Stimulated activated CD4-positive, alpha-beta T cell treated with anti-CD3 and anti-CD28 coated beads, Interleukin-12 subunit alpha, Interleukin-12 subunit beta, amount 100 ng/mL, for 24 hours (primary cell): ENCODE data around the gene SPATC1L.

Source experiments
- DNase-seq, 2 experiments: peaks; one replicate each; pipeline ENCODE4 v3.0.0-alpha.2; 2020; ENCODE audit warnings: low read depth in 2 of 2

The SPATC1L gene

DNA sequence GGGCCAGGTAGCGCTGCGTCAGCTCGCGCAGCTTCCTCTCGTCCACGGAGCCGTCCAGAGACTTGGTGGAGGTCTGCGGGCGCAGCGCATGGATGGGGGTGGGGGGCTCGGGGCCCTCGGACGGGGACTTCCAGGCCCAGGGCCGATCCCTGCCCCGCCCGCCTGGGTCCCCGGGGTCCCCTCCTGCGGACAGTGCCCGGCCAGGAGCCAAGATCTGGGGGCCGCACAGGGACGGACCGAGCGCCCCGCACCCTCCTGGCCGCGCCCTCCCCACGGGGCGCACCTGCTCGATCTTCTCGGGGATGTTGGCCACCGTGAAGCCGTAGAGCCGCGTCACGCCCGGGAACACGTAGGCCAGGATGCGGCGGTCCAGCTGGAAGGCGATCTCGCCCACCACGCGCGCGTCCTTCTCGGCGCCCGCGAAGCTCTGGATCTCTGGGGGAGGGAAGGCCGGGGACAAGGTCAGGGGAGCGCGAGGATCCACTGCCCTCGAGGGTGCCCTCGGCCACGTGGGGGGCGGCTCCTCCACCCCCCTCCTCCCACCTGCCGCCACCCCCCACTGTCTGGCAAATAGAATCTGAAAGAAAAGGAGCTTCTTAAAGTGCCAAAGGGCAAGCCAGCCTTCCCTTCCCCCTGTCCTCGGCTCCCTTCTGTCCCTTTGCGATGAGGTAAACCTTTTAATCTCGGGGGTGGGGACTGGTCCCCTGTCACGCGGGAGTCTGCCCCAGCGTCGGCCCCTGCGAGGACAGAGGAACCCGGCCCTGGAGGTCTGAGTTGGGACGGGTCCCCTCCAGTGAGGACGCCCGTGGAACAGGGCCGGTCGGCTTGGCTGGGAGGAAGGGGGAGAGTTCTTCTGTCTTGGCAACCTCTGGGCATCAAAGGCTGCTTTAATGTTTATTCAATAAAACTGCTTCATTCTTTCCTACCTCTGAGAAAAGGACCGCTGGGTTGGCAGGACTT lies 22.3 kb downstream of the SPATC1L start:
- no peak for DNase-seq

DNA sequence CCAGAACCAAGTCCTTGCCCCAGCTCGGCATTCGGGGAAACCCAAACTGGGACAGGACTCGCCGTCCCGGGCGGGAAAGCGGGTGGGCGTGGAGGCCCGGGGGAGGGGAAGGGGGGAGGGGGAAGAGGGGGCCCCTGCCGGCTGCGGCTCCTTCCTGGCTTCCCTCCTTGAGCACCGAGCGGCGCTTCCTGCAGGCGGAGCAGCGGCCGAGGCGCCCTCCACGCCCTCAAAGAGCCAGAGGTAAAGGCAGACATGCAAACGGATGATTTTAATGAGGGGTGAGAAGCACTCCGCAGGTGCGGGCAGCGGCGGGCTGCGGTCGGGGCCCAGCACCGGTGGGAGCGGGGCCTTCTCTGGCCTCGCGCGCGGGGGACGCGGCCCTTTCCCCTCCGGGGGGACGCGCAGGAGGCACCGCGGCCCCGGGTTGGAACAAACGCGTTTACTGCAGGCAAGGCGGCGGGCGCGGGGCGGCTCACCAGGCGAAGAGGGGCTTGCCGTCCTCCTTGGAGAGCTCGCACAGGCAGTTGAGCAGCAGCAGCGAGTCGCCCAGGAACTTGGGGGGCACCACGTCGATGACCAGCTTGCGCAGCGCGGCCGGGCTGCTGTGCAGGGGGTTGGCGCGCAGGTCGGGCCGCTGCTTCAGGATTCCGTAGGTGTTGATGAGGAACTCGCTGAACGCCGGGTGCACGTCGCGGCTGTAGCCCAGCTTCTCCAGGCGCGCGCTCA lies 23.2 kb downstream of the SPATC1L start:
- no peak for DNase-seq

DNA sequence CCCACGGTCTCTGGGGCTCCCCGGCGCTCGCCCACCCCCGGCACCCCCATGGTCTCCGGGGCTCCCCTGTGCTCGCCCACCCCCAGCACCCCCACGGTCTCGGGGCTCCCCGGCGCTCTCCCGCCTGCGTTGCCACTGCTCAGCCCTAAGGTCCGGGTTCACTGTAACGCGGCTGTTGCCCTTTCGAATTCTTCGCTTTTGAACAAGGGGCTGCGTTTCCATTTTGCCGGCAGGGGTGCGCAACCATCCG lies 23.7 kb downstream of the SPATC1L start:
- DNase-seq = no peak

DNA sequence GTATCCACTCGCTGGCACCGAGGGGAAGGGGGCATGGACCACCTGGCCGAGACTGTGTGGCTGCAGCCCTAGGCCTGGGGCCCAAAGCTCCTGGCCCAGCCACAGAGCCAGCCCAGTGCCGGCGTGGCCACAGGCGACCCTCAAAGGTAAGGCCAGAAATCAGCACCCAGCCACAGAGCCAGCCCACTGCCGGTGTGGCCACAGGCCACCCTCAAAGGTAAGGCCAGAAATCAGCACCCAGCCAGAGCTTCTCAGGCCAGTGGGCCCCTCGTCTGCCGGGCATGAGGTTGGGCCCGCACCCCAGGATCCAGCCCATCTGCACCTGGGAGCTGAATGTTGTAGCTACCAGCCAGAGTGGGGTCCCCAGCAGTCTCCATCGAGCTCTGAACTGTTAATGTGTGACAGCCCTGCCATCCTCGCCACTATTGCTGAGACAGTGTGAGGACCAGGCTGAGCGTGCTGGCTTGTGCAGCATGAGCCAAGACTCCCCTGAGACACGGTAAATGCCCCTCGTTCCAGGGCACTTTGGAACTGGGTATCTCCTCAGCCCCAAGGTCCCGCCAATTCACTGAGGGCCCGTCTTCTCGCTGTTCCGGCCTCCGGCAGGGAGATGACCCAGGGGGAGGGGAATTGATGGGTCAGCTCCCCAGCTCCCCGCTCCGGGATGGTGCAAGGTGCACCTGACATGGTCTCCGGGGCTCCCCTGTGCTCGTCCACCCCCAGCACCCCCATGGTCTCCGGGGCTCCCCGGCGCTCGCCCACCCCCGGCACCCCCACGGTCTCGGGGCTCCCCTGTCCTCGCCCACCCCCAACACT lies 24.2 kb downstream of the SPATC1L start:
- DNase-seq = no peak

DNA sequence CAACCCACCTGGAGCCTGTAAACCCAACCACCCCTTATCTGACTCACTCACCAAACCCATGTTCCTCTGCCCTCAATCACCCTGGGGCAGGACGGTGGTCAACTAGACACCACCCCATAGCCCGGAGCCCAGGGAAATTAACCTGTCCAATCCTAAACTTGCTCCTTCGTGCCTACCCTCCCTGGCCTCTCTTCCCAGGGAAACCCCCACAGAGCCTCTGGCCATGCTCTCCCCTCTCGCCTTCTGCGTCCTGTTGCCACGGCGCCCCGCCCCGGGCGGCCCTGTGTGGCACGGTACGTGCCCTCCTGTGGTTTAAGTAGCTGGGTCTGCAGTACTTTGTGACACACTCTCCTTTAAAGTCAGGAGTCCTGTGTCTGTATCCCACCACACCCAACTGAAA lies 24.9 kb downstream of the SPATC1L start:
- no peak for DNase-seq

DNA sequence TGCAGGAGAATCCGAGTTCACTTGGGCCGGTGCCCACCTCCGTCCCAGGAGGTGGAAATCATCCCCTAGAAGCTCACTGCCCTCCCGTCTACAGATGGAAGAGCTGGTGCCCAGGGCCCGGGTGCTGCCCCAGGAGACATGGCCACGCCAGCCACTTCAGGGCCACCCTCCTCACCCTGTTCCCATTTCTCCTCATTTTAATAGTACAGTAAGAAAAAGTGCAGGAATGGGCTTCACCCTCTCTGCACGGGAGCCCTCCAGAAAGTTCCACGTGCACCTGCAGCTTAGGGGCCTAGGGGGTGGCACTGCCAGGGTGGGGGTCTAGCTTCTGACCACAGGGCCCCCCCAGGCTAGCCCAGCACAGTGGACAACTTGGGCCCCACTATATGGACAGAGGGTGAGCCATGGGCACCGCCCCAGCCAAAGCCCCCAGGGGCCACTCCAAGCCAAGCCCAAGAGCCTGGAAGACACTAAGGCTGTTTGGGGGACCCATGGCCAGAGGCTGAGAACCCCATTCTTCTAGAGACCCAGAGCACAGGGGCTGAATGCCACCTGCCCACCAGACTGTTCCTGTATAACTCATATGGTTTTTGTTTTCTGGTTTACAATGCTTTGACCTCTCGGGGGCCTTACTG lies 25.5 kb downstream of the SPATC1L start:
- DNase-seq = no peak

DNA sequence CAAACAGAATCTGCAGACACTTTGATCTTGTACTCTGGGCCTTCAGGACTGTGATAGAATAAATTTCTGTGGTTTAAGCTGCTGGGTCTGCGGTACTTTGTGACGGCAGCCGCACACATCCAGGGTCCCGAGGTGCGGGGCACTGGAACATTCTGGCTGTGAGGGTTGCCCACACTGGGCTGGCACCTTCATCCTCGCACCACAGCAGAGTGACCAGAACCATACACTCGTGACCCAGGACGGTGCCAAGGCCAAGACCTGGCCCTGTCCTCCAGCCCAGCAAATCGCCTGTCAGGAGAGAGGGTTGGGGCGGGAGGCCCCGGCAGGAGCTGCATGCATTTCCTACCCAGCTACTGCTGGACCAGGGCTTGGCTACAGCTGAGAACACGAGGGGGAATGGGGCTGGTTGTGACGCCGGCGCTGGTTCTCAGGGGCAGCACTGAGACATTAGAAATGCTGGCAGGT lies 26.2 kb downstream of the SPATC1L start:
- DNase-seq = no peak

DNA sequence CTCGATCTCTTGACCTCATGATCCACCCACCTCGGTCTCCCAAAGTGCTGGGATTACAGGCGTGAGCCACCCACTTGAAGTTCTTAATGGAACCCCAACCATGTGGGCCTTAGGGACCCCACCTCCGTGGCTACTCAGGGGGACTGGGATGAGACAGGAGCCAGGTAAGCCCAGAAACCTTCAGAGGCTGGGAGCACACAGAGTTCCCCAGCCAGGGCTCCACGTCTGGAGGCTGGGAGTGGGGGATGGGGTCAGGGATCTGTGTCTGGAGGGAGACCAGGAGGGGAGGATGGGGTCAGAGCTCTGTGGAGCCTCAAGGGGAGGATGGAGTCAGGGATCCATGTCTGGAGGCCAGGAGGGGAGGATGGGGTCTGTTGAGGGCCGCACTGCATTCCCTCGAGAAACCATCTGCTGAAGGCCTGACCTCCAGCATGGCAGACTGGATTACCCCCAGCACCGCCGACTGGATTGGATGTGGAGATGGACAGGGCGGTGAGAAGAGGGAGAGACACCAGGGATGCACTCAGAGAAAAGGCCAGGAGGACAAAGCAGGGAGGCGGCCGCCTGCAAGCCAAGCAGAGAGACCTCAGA lies 26.8 kb downstream of the SPATC1L start:
- DNase-seq = no peak

DNA sequence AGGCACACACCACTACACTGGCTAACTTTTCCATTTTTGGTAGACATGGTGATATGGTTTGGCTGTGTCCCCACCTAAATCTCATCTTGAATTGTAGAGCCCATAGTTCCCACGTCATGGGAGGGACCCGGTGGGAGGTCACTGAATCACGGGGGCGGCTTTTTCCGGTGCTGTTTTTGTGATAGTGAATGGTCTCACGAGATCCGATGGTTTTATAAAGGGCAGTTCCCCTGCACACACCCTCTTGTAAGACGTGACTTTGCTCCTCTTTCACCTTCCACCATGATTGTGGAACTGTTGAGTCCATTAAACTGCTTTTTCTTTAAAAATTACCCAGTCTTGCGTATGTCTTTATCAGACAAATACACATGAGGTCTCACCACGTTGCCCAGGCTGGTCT lies 27.6 kb downstream of the SPATC1L start:
- no peak for DNase-seq

DNA sequence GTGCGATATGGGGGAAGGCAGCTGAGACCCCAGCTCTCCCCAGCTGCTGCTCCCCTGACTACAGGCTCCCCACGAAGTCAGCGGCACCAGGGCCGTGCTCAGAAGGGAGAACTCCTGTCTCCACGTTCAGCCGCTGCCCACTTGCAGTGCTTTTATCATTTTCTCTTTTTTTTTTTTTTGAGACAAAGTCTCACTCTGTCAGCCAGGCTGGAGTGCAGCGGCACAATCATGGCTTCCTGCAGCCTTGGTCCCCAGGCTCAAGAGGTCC lies 27.9 kb downstream of the SPATC1L start:
- no peak for DNase-seq

DNA sequence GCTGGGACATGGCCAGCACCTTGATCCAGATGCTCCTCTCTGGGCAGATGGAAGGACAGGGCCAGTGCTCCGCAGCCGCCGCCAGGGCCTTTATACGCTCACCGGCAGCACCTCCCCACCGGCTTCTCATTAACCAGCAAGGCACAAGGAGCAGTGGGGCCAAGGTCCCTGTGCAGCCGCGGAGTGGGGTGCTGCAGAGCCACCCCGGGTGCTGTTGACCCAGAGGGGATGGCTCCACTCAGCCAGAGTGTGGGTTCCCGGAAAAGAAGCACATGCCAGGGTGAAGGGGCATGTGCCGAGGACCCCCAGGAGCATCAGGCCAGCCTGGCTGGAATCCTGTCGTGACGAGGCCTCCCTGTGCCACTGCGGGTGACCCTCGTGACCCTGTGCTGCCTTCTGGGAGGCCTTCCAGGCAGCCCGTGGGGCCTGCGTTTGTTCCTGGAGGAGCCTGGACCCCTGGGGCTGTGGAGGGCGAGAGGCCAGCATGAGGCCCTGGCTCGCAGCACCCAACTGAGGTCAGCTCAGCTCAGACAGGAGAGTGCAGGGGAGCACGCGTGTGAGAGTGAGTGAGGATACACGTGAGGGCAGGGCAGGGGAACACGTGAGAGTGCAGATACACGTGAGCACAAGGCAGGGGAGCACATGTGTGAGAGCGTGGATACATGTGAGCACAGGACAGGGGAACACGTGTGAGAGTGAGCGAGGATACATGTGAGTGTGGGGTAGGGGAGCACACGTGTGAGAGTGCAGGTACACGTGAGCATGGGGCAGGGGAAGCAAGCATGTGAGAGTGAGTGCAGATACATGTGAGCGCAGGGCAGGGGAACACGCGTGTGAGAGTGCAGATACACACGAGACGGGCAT lies 28.5 kb downstream of the SPATC1L start, which contains the start of gene FTCD:
FTCD (minus strand) TSS at position 66 of the 864 bp plus-strand sequence; CDS start at position 10, 56 bp downstream.
- no peak for DNase-seq

DNA sequence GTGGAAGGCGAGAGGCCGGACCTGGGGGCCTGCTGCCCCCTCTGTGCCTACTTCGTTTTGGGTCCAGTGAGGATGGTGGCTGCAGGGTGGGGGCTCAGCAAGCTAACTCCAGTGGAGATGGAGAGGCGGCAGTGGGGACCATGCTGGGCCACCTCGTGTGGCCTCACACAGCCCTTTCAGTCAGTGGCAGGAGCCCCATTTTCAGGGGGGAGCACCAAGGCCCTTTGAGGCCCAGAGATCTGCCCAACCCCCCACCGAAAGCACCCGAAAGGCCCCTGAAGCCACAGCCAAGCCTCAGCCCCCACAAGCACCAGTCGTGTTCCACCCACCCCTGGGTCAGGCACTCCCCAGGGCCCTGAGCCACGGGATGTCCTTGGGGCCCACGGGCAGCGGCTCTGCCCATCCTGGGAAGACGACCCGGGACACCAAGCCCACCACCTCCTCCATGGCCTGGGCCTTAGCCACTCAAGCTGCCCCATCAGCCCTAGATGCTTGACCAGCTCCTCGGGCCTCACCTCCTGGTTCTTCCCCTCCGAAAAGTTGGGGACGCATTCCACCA lies 29.2 kb downstream of the SPATC1L start:
- DNase-seq = no peak

DNA sequence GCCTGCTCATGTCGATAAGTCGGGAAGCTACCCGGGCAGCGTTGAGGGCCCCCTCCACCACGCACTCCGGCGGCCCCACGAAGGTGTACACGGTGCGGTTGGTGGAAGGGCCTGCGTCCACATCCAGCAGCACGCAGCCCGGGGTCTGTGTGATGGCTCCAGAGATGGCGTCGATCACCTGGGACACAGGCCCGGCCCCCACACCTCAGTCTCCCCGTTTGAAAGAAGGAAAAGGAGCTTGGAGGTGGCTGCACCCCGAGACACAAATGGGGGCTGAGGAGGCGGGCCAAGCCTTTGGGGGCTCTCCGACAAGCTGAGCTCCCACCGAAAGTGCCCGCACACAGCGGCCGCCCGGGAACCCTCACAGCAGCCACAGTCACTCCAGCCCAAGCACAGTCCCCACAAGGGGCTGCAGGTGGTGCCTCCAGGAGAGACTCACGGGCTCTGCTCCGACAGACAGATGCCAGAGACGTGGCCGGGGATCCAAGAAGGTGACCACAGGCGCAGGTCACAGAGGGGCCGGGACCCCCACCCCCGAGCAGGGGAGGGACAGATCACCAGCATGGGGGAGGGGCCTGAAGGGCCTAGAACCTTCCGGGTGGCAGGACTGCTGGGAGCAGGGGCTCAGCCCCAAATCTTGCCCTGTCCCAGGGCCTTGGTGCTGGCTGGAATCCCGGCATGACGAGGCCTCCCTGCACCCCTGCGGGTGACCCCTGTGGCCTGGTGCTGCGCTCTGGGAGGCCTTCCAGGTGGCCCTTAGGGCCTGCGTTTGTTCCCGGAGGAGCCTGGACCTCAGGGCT lies 29.9 kb downstream of the SPATC1L start:
- DNase-seq = no peak

DNA sequence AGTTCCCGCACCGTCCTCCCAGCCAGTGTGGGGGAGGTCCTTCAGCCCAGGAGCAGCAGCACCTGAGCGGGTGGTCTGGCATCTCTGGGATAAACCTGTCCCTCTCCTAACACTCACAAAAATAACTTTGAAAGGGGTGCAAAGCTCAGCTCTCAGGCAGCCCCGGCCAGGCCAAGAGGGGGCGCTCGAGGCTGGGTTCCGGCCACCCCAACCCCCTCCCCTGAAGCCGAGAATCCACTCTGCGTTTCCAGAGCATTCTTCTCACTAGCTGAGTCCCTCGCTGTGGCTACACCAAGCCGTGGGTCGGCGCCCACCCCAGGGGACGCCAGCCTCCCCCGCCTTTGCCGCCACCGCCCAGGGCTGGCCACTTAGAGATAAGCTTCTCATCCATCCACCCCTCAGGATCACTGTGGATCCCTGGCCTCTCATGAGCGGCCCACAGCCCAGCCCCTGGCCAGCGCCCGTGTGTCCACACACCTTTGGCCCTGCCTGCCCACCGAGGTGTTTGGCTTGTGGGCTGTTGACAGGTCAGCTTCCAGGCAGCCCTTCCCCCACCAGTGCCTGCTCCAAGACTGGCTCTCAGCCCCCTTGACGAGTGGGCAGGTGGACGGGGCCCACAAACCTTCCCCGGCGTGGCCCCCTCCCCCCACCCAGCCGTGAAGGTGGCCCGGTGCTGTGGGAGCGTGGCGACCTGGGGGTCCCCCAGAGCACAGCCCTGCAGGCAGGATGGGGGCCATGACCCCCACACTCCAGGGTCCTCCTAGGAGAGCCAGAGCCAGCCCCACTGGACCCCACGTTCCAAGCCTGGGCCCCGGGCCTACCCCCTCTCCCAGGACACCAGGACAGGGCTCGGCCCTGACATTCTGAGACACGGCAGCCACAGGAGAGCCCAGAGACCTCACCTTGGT lies 30.8 kb downstream of the SPATC1L start:
- peak in 1 of 2 experiments; percentile 41 for DNase-seq

DNA sequence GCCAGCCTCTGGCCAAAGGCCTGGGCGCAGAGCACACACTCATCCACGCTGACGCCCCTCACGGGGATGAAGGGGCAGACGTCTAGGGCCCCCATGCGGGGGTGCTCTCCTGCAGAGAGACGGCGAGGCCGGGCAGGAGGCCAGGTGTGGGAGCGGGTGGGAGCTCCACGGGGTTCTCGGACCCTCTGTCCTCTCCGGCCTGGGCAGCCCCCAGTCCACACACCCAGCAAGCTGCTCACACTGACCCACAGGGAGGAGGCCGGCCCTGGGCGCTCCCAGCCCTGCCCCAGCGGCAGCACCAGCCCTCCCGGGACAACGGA lies 31.4 kb downstream of the SPATC1L start:
- DNase-seq = no peak

DNA sequence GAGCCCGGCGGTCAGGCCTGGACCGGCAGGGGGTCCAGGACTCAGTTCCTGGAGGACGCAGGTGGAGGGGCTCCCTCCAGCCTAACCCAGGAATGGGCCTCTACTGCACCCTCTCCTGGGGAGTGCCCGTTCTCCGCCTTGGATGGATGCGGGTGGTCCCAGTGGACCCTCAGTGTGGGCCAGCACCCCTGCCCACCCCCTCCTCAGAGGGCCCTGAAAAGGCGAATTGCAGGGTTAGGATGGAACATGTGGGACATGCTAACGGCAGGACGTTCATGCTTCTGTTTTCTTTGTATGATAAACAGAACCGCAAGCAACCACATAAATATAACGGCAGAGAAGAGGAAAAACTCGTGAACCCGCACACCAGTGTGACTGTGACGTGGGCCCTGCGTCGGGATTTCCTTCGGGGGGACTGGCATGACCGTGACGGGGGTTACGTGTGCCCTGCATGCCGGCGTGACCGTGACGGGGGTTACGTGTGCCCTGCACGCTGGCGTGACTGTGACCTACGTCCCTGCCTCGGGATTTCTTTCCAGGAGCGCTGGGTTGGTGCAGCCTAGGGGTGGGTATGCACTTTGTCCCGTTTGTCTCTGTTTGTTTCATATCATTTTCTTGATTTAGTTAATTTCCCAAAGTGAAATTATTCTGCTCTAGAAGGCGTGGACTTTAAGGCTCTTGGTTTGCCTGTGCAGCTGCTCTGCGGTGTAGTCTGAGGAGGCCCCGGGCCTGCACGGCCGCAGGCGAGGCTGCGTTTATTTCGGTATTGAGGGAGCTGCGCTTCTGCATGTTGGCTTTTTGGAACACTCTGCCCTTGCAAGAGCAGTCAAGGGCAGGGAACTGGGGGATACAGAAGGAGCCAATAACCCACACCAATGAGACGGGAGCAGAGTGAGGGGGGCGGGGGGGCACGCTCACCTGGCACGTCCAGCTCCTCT lies 32.0 kb downstream of the SPATC1L start:
- no peak for DNase-seq

DNA sequence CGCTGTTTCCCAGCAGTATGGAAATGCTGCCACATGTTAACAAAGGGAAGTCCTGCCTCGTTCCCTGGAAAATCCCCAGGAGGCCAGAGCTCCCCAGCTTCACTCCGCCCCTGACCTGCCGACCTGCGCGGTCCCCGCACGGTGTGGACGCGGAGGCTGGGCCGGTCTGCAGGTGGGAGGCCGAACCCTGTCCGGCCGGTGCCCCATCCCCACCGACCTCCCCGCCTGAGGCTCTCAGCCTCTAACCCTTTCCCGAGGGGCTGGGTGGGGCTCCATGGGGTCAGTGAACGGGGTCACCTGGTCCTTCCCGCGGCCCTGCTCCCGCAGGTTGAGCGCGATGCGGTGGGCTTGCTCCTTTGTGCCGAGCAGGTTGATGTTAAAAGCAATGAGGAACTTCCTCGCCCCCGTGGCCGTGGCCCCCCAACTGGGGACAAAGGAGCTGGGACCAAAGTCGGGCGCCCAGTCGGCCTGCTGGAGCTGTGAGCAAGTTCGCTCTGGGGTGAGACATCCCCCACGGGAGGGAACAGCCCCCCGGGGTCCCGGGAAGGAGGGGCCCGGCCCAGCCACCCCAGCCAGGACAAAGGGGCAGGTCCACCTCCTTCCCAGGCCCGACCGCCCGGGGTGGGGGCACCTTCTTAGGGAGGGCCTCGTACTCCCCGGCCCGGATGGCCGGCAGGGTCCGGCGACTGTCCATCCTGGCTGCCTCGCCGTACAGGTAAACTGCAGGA lies 32.8 kb downstream of the SPATC1L start:
- DNase-seq = no peak
